Measurements from ENCODE around the gene AP3M1.

GRCh38 chr10:74187237-74187636 is 36.6 kb upstream of the AP3M1 start:
- TF ChIP-seq CTCF (tag by site-specific recombination; IDR thresholded peaks at IDR 0.05) = no peak
- no peak for TF ChIP-seq ELK4 (IDR thresholded peaks at IDR 0.05; ENCODE audit: borderline replicate concordance, low read depth, low read length)
- TF ChIP-seq ZBTB8A (tag by site-specific recombination; IDR thresholded peaks at IDR 0.05) = no peak
- no peak for TF ChIP-seq ZBTB17 (tag by site-specific recombination; IDR thresholded peaks at IDR 0.05)
- TF ChIP-seq KLF7 (tag by site-specific recombination; IDR thresholded peaks at IDR 0.05; ENCODE audit: borderline replicate concordance) = no peak
- no peak for TF ChIP-seq ZBTB1 (tag by site-specific recombination; IDR thresholded peaks at IDR 0.05)
- no peak for TF ChIP-seq ZNF10 (tag by site-specific recombination; IDR thresholded peaks at IDR 0.05)
- no peak for TF ChIP-seq SP2 (tag by site-specific recombination; IDR thresholded peaks at IDR 0.05)
- TF ChIP-seq REST (tag by site-specific recombination; IDR thresholded peaks at IDR 0.05) = no peak
